H9 (cell line): Measurements from ENCODE around the gene TNIP2. TPM values are rescaled to one million over a fixed set of nuclear protein-coding genes. Genes with fewer than 3 reads are reported as not detected.

ENCODE experiments used
- DNase-seq: peaks from one replicate; pipeline ENCODE4 v3.0.0-alpha.2; 2017
- H2AFZ ChIP-seq: one replicate; pipeline ENCODE4 v1.6.1; 2013; ENCODE audit warnings: mild to moderate bottlenecking, low read length, control low read depth, moderate library complexity
- H2AK5ac ChIP-seq: 2 replicates; pipeline ENCODE4 v1.6.1; 2013; ENCODE audit warnings: low read length, control low read depth, mixed read lengths; ENCODE audit not compliant: insufficient read length
- H2BK120ac ChIP-seq: one replicate; pipeline ENCODE4 v1.6.1; 2013; ENCODE audit warnings: low read depth, mild to moderate bottlenecking, low read length, control low read depth, inconsistent platforms; ENCODE audit not compliant: poor library complexity, severe bottlenecking
- H2BK12ac ChIP-seq: 2 replicates; pipeline ENCODE4 v1.6.1; 2013; ENCODE audit warnings: low read length, control low read depth, mixed read lengths, low read depth; ENCODE audit not compliant: insufficient read length
- H2BK15ac ChIP-seq: 2 replicates; pipeline ENCODE4 v1.6.1; 2013; ENCODE audit warnings: low read depth, low read length, control low read depth
- H2BK20ac ChIP-seq: one replicate; pipeline ENCODE4 v1.6.1; 2013; ENCODE audit warnings: low read depth, mild to moderate bottlenecking, low read length, control low read depth, inconsistent platforms; ENCODE audit not compliant: poor library complexity, severe bottlenecking
- H2BK5ac ChIP-seq: 2 replicates; pipeline ENCODE4 v1.6.1; 2013; ENCODE audit warnings: low read length, control low read depth, mixed read lengths; ENCODE audit not compliant: insufficient read length
- H3K14ac ChIP-seq: 2 replicates; pipeline ENCODE4 v1.6.1; 2013; ENCODE audit warnings: low read length, control low read depth; ENCODE audit not compliant: insufficient read depth
- H3K18ac ChIP-seq: 2 replicates; pipeline ENCODE4 v1.6.1; 2013; ENCODE audit warnings: low read depth, mild to moderate bottlenecking, mixed read lengths, low read length, control low read depth; ENCODE audit not compliant: insufficient read length
- H3K23ac ChIP-seq: 2 replicates; pipeline ENCODE4 v1.6.1; 2013; ENCODE audit warnings: low read length, control low read depth, mixed read lengths, low read depth; ENCODE audit not compliant: insufficient read length
- H3K23me2 ChIP-seq: 2 replicates; pipeline ENCODE4 v1.6.1; 2013; ENCODE audit warnings: low read depth, mild to moderate bottlenecking, mixed read lengths, low read length, control low read depth; ENCODE audit not compliant: insufficient read length, poor library complexity, severe bottlenecking
- H3K27ac ChIP-seq: 2 replicates; pipeline ENCODE4 v1.5.1; 2013; ENCODE audit warnings: low read length, control low read depth, mixed read lengths, low read depth; ENCODE audit not compliant: insufficient read length
- H3K27me3 ChIP-seq: 2 replicates; pipeline ENCODE4 v1.6.1; 2013; ENCODE audit warnings: low read length, control low read depth, inconsistent platforms; ENCODE audit not compliant: insufficient read depth
- H3K4ac ChIP-seq: 2 replicates; pipeline ENCODE4 v1.6.1; 2013; ENCODE audit warnings: low read depth, mild to moderate bottlenecking, control low read depth, inconsistent platforms, low read length, moderate library complexity
- H3K4me1 ChIP-seq: 2 replicates; pipeline ENCODE4 v1.6.1; 2013; ENCODE audit warnings: low read length, control low read depth, inconsistent platforms; ENCODE audit not compliant: insufficient read depth
- H3K4me2 ChIP-seq: 2 replicates; pipeline ENCODE4 v1.6.1; 2013; ENCODE audit warnings: low read length, control low read depth, mixed read lengths; ENCODE audit not compliant: insufficient read length, insufficient read depth
- H3K56ac ChIP-seq: 2 replicates; pipeline ENCODE4 v1.6.1; 2013; ENCODE audit warnings: low read depth, mild to moderate bottlenecking, mixed read lengths, low read length, control low read depth; ENCODE audit not compliant: insufficient read length
- H3K79me1 ChIP-seq: 2 replicates; pipeline ENCODE4 v1.6.1; 2013; ENCODE audit warnings: low read depth, mild to moderate bottlenecking, moderate library complexity, low read length, control low read depth, inconsistent platforms; ENCODE audit not compliant: insufficient read depth, poor library complexity, severe bottlenecking
- H3K79me2 ChIP-seq: 2 replicates; pipeline ENCODE4 v1.6.1; 2013; ENCODE audit warnings: low read length, control low read depth, inconsistent platforms; ENCODE audit not compliant: insufficient read depth
- H3K9ac ChIP-seq: 2 replicates; pipeline ENCODE4 v1.6.1; 2013; ENCODE audit warnings: low read length, control low read depth, mixed read lengths; ENCODE audit not compliant: insufficient read length; ENCODE audit errors: extremely low read depth
- H3K9me3 ChIP-seq: one replicate; pipeline ENCODE4 v1.6.1; 2013; ENCODE audit warnings: low read depth, low read length, inconsistent platforms; ENCODE audit not compliant: control insufficient read depth
- H3T11ph ChIP-seq: one replicate; pipeline ENCODE4 v1.6.1; 2013; ENCODE audit warnings: mild to moderate bottlenecking, low read length, control low read depth, inconsistent platforms
- H4K20me1 ChIP-seq: one replicate; pipeline ENCODE4 v1.6.1; 2013; ENCODE audit not compliant: control insufficient read depth, insufficient read length, insufficient read depth
- H4K5ac ChIP-seq: 2 replicates; pipeline ENCODE4 v1.6.1; 2013; ENCODE audit warnings: low read depth, mild to moderate bottlenecking, mixed read lengths, low read length, control low read depth; ENCODE audit not compliant: insufficient read length
- H4K8ac ChIP-seq: replicated peaks from 2 replicates; pipeline ENCODE4 v1.6.1; 2013; ENCODE audit warnings: low read length, control low read depth, mixed read lengths, low read depth; ENCODE audit not compliant: insufficient read length
- H4K91ac ChIP-seq: 2 replicates; pipeline ENCODE4 v1.6.1; 2013; ENCODE audit warnings: low read depth, mild to moderate bottlenecking, moderate library complexity, mixed read lengths, low read length, control low read depth; ENCODE audit not compliant: insufficient read length
- H3K27ac Mint-ChIP-seq, 3 experiments: 2 replicates in 2 of 3; 3 replicates in 1 of 3; pipeline ENCODE4 v1.8.0; 2020 to 2021; ENCODE audit warnings: mixed read lengths in 3 of 3, mild to moderate bottlenecking in 1 of 3, moderate library complexity in 1 of 3
- H3K27me3 Mint-ChIP-seq: 2 replicates; pipeline ENCODE4 v1.8.0; 2021; ENCODE audit warnings: low read depth, mild to moderate bottlenecking, moderate library complexity, mixed read lengths
- H3K36me3 Mint-ChIP-seq, 3 experiments: 2 replicates in 2 of 3; 3 replicates in 1 of 3; pipeline ENCODE4 v1.8.0; 2020 to 2021; ENCODE audit warnings: low read depth in 3 of 3, mixed read lengths in 3 of 3; ENCODE audit not compliant: insufficient read depth in 1 of 3
- H3K4me1 Mint-ChIP-seq, 2 experiments: 2 replicates each; pipeline ENCODE4 v1.8.0; 2020; ENCODE audit warnings: mixed read lengths in 2 of 2
- H3K4me3 Mint-ChIP-seq, 2 experiments: 2 replicates in 1 of 2; 3 replicates in 1 of 2; pipeline ENCODE4 v1.8.0; 2020 to 2021; ENCODE audit warnings: mild to moderate bottlenecking in 2 of 2, mixed read lengths in 2 of 2, moderate library complexity in 1 of 2
- H3K9me3 Mint-ChIP-seq, 2 experiments: 2 replicates in 1 of 2; 3 replicates in 1 of 2; pipeline ENCODE4 v1.8.0; 2020; ENCODE audit warnings: mild to moderate bottlenecking in 2 of 2, mixed read lengths in 2 of 2, moderate library complexity in 1 of 2
- CTCF ChIP-seq: fragments of 200-600 bp; sonication (generic); conservative IDR thresholded peaks from 3 replicates; pipeline ENCODE4 v1.8.0; 2021; ENCODE audit warnings: antibody characterized with exemption, mild to moderate bottlenecking
- WGBS: extraction: QIAGEN DNeasy Blood & Tissue Kit; methylation state at CpG from one replicate; pipeline ENCODE4 v1.1.7; 2013; ENCODE audit warnings: missing lambda C conversion rate, low lambda C conversion rate, mixed read lengths; ENCODE audit not compliant: insufficient read length; ENCODE audit errors: extremely low coverage; 5-methylcytosine and 5-hydroxymethylcytosine counted together
- total RNA-seq: library from RNA; stranded (reverse); gene quantifications from 2 replicates; pipeline ENCODE4 v1.2.1, GENCODE V29; 2021

The TNIP2 gene
- total RNA-seq, 1 experiment from 2014 or later, result 44.7 TPM

- no peaks in the 10 kb centered on the region for H3K9me3 Mint-ChIP-seq
- H3K4me1 Mint-ChIP-seq, result peaks cover 8 to 29% of the 10 kb centered on the region in 2 experiments
- WGBS, result no CpG with 5 or more reads among the region's 23 CpGs
- no peak overlapping the region for H3K4me3 Mint-ChIP-seq
- no peak for DNase-seq
- no peak overlapping the region for H3K9ac ChIP-seq
- no peak overlapping the region for H2AK5ac ChIP-seq
- no peak overlapping the region for H4K8ac ChIP-seq
- no peaks in the 10 kb centered on the region for H3K79me1 ChIP-seq
- no peak overlapping the region for H3K14ac ChIP-seq
- no peak overlapping the region for H3K18ac ChIP-seq
- no peak overlapping the region for H2BK20ac ChIP-seq
- H3K27ac ChIP-seq, result no peak overlapping the region
- H3K4me2 ChIP-seq, result no peak overlapping the region
- peak overlapping the region in 1 of 3 experiments; percentile 81; a peak in 1 of 7 replicates for H3K27ac Mint-ChIP-seq
- no peak overlapping the region for H3K56ac ChIP-seq
- H3K36me3 Mint-ChIP-seq, result 0 out of 7 replicates have a peak, but pooled peaks cover 0 to 2% (median 0%) of the 10 kb centered on the region in 3 experiments
- no peak overlapping the region for H3K4ac ChIP-seq
- H3K27me3 Mint-ChIP-seq, result peaks cover 13% of the 10 kb centered on the region
- no peak overlapping the region for H3T11ph ChIP-seq
- peaks cover 3% of the 10 kb centered on the region for H4K20me1 ChIP-seq
- no peaks in the 10 kb centered on the region for H3K9me3 ChIP-seq
- no peak overlapping the region for H4K91ac ChIP-seq
- H4K5ac ChIP-seq, result no peak overlapping the region
- H3K79me2 ChIP-seq, result no peaks in the 10 kb centered on the region
- no peaks in the 10 kb centered on the region for H3K23me2 ChIP-seq
- no peak overlapping the region for H3K23ac ChIP-seq
- H2BK120ac ChIP-seq, result no peak overlapping the region
- no peak for TF ChIP-seq CTCF
- no peaks in the 10 kb centered on the region for H3K4me1 ChIP-seq
- no peak overlapping the region for H2AFZ ChIP-seq
- H2BK5ac ChIP-seq, result no peak overlapping the region
- H3K27me3 ChIP-seq, result no peaks in the 10 kb centered on the region
- no peak overlapping the region for H2BK15ac ChIP-seq
- H2BK12ac ChIP-seq, result no peak overlapping the region
Observed at GRCh38 chr4:2797545-2798305, 41.6 kb upstream of the TNIP2 start.
